OCI-LY3 (cell line): ENCODE data around the gene CPED1.

Experiments used
- H2AFZ ChIP-seq: fragments of 200-600, 300-600 bp; shearing (Covaris generic); 2 replicates; pipeline ENCODE4 v1.6.0; 2014; ENCODE audit warnings: antibody characterized with exemption, low read depth, low read length
- H3K27ac ChIP-seq: fragments of 200-600, 300-600 bp; sonication (generic); 2 replicates; pipeline ENCODE4 v1.5.1; 2014; ENCODE audit warnings: mild to moderate bottlenecking, low read length, moderate library complexity, mixed read lengths
- H3K27me3 ChIP-seq: fragments of 200-600, 300-600 bp; sonication (generic); 2 replicates; pipeline ENCODE4 v1.6.1; 2014; ENCODE audit warnings: low read depth, low read length, mixed read lengths
- H3K36me3 ChIP-seq: fragments of 200-600, 300-600 bp; sonication (generic); replicated peaks from 2 replicates; pipeline ENCODE3; 2014; ENCODE audit warnings: low read depth, low read length, mixed read lengths
- H3K4me1 ChIP-seq: fragments of 300-600, 200-600 bp; sonication (generic); 2 replicates; pipeline ENCODE4 v1.6.1; 2014; ENCODE audit warnings: low read length, mixed read lengths
- H3K4me2 ChIP-seq: fragments of 200-600, 300-600 bp; sonication (generic); 2 replicates; pipeline ENCODE4 v1.6.1; 2014; ENCODE audit warnings: low read length, mixed read lengths
- H3K4me3 ChIP-seq: fragments of 300-600, 200-600 bp; sonication (generic); 2 replicates; pipeline ENCODE4 v1.5.1; 2014; ENCODE audit warnings: antibody characterized with exemption, mild to moderate bottlenecking, low read length, moderate library complexity
- H3K79me2 ChIP-seq: fragments of 300-600, 200-600 bp; shearing (Covaris generic); 2 replicates; pipeline ENCODE4 v1.6.1; 2014; ENCODE audit warnings: mild to moderate bottlenecking, low read length, mixed read lengths
- H3K9ac ChIP-seq: fragments of 300-600, 200-600 bp; shearing (Covaris generic); 2 replicates; pipeline ENCODE4 v1.6.0; 2014; ENCODE audit warnings: mild to moderate bottlenecking, low read length, moderate library complexity
- H3K9me3 ChIP-seq: fragments of 200-600, 300-600 bp; shearing (Covaris generic); 2 replicates; pipeline ENCODE4 v1.6.1; 2014; ENCODE audit warnings: low read length, mixed read lengths; ENCODE audit not compliant: insufficient read depth
- H4K20me1 ChIP-seq: fragments of 200-600, 300-600 bp; sonication (generic); 2 replicates; pipeline ENCODE4 v1.6.1; 2016; ENCODE audit warnings: low read length, mixed read lengths; ENCODE audit not compliant: insufficient read depth
- CTCF ChIP-seq: fragments of 200-600, 300-600 bp; sonication (generic); IDR thresholded peaks from 2 replicates; pipeline ENCODE4 v1.5.1; 2014; ENCODE audit warnings: antibody characterized with exemption, low read length, low read depth
- EZH2phosphoT487 ChIP-seq: fragments of 200-600 bp; shearing (Covaris generic); IDR thresholded peaks from 2 replicates; pipeline ENCODE4 v1.6.1; 2018; ENCODE audit warnings: antibody characterized with exemption, mixed run types, low read depth

Gene CPED1

GRCh38 chr7:120988591-120989256, at the start of gene CPED1:
Gene CPED1, plus strand, starts transcription at chr7:120988711. Its CDS starts 911 bp downstream, at chr7:120989622.
- peak within 1 kb of the TSS; percentile 33 for H3K9ac ChIP-seq
- H3K27ac ChIP-seq, result no peak within 1 kb of the TSS

GRCh38 chr7:120939345-120939744, 49.2 kb upstream of the CPED1 start:
- no peak overlapping the region for H3K4me2 ChIP-seq
- TF ChIP-seq CTCF (no peak), EZH2phosphoT487 (no peak)
- H3K79me2 ChIP-seq, result no peaks in the 10 kb centered on the region
- no peaks in the 10 kb centered on the region for H3K9me3 ChIP-seq
- H2AFZ ChIP-seq, result no peak overlapping the region
- H3K9ac ChIP-seq, result no peak overlapping the region
- no peak overlapping the region for H3K27ac ChIP-seq
- no peaks in the 10 kb centered on the region for H3K4me1 ChIP-seq
- H4K20me1 ChIP-seq, result no peaks in the 10 kb centered on the region
- H3K4me3 ChIP-seq, result no peak overlapping the region
- H3K27me3 ChIP-seq, result no peaks in the 10 kb centered on the region
- no peaks in the 10 kb centered on the region for H3K36me3 ChIP-seq

More at GRCh38 chr7:120988591-120989256, at the start of gene CPED1:
- H3K9me3 ChIP-seq, result no peaks in the 10 kb centered on the region
- H3K27me3 ChIP-seq, result peaks cover 40% of the 10 kb centered on the region
- no peaks in the 10 kb centered on the region for H3K79me2 ChIP-seq
- H4K20me1 ChIP-seq, result no peaks in the 10 kb centered on the region
- H2AFZ ChIP-seq, result peak within 1 kb of the TSS; percentile 77
- H3K4me3 ChIP-seq, result peak within 1 kb of the TSS; percentile 80
- H3K4me1 ChIP-seq, result peaks cover 30% of the 10 kb centered on the region
- H3K4me2 ChIP-seq, result peak within 1 kb of the TSS; percentile 100
- no peak for TF ChIP-seq EZH2phosphoT487
- TF ChIP-seq CTCF, result no peak
- H3K36me3 ChIP-seq, result no peaks in the 10 kb centered on the region

- H3K79me2 ChIP-seq, result no peaks in the 10 kb centered on the region
- no peak overlapping the region for H3K9ac ChIP-seq
- TF ChIP-seq CTCF (peak; percentile 66), EZH2phosphoT487 (no peak)
- H2AFZ ChIP-seq, result no peak overlapping the region; the same call in 1 of the 2 replicates
- H3K4me1 ChIP-seq, result no peaks in the 10 kb centered on the region
- no peak overlapping the region; the same call in 1 of the 2 replicates for H3K4me2 ChIP-seq
- 0 out of 2 replicates have a peak, but pooled peaks cover 4% of the 10 kb centered on the region for H3K27me3 ChIP-seq
- no peaks in the 10 kb centered on the region for H4K20me1 ChIP-seq
- H3K36me3 ChIP-seq, result no peaks in the 10 kb centered on the region
- H3K4me3 ChIP-seq, result no peak overlapping the region
- no peaks in the 10 kb centered on the region for H3K9me3 ChIP-seq
- no peak overlapping the region for H3K27ac ChIP-seq
These were observed 47.4 kb upstream of the CPED1 start for GRCh38 chr7:120941064-120941463.

GRCh38 chr7:120941856-120942255, 46.7 kb upstream of the CPED1 start:
- Histone ChIP-seq H4K20me1 (no peaks in the 10 kb centered on the region), H3K9me3 (no peaks in the 10 kb centered on the region), H3K27ac (no peak overlapping the region), H3K4me3 (no peak overlapping the region), H3K4me1 (no peaks in the 10 kb centered on the region), H3K9ac (no peak overlapping the region), H3K36me3 (no peaks in the 10 kb centered on the region), H2AFZ (no peak overlapping the region), H3K27me3 (0 out of 2 replicates have a peak, but pooled peaks cover 4% of the 10 kb centered on the region), H3K79me2 (no peaks in the 10 kb centered on the region), H3K4me2 (no peak overlapping the region)
- TF ChIP-seq EZH2phosphoT487, result no peak
- no peak for TF ChIP-seq CTCF
